ENCODE results near the gene SCARB1. TPM values are rescaled to one million over a fixed set of nuclear protein-coding genes. Genes with fewer than 3 reads are reported as not detected.

SCARB1 gene
- total and polyA plus RNA-seq, 4 experiments from 2014 or later, result 1.5 to 2.6 (median 1.9) TPM

GRCh38 chr12:124867401-124867930 lies 3.8 kb upstream of the SCARB1 start:
- POLR2A ChIA-PET (ENCODE audit: partially characterized antibody), result no interaction called here
- Mint-ChIP-seq H3K4me1 (peaks cover 5 to 14% (median 9%) of the 10 kb centered on the region in 4 donors), H3K27me3 (peaks cover 1 to 8% of the 10 kb centered on the region in 2 donors), H3K4me3 (no peak overlapping the region), H3K36me3 (no peaks in the 10 kb centered on the region), H3K9me3 (no peaks in the 10 kb centered on the region), H3K27ac (no peak overlapping the region)
- Histone ChIP-seq H3K4me3 (ENCODE audit: low read length in 2 of 2) (no peak overlapping the region), H3K27me3 (ENCODE audit: insufficient read depth, low read length) (no peaks in the 10 kb centered on the region), H3K36me3 (ENCODE audit: insufficient read depth, low read length) (no peaks in the 10 kb centered on the region), H3K4me1 (ENCODE audit: insufficient read depth, low read length) (peaks cover 12% of the 10 kb centered on the region), H3K27ac (ENCODE audit: low read depth, low read length) (no peak overlapping the region), H3K9me3 (ENCODE audit: control insufficient read depth in 1 of 2, low read length in 2 of 2) (no peaks in the 10 kb centered on the region)
- no peak for DNase-seq
- intact Hi-C loops (cut with micrococcal nuclease), result no loop called here
- CTCF ChIA-PET (ENCODE audit: partially characterized antibody), result no interaction called here

- ChIA-PET CTCF (ENCODE audit: partially characterized antibody) (interaction anchor here (0.7 to 1.2 kb wide), 2 partner anchors 40 to 189 kb away, joined by 3 to 4 read pairs; no protein-coding TSS in a partner anchor), POLR2A (ENCODE audit: partially characterized antibody) (no interaction called here)
- H3K27ac ChIP-seq (ENCODE audit: low read depth, low read length), result no peak overlapping the region
- no peaks in the 10 kb centered on the region for H3K9me3 ChIP-seq (ENCODE audit: control insufficient read depth in 1 of 2, low read length in 2 of 2)
- Mint-ChIP-seq H3K36me3 (no peaks in the 10 kb centered on the region), H3K27ac (no peak overlapping the region), H3K27me3 (peaks cover 1 to 8% of the 10 kb centered on the region in 2 donors), H3K4me1 (peaks cover 5 to 19% (median 12%) of the 10 kb centered on the region in 4 donors), H3K4me3 (no peak overlapping the region), H3K9me3 (no peaks in the 10 kb centered on the region)
- no peak overlapping the region for H3K4me3 ChIP-seq (ENCODE audit: low read length in 2 of 2)
- H3K27me3 ChIP-seq (ENCODE audit: insufficient read depth, low read length), result no peaks in the 10 kb centered on the region
- no peaks in the 10 kb centered on the region for H3K36me3 ChIP-seq (ENCODE audit: insufficient read depth, low read length)
- intact Hi-C loops (cut with micrococcal nuclease), result no loop called here
- no peak for DNase-seq
- peaks cover 12% of the 10 kb centered on the region for H3K4me1 ChIP-seq (ENCODE audit: insufficient read depth, low read length)
Observed at GRCh38 chr12:124866883-124867400, 3.3 kb upstream of the SCARB1 start.

GRCh38 chr12:124866195-124866882 lies 2.7 kb upstream of the SCARB1 start:
- no peaks in the 10 kb centered on the region for H3K27me3 ChIP-seq (ENCODE audit: insufficient read depth, low read length)
- ChIA-PET POLR2A (ENCODE audit: partially characterized antibody) (no interaction called here), CTCF (ENCODE audit: partially characterized antibody) (interaction anchor here (0.7 to 1.2 kb wide), 2 partner anchors 40 to 189 kb away, joined by 3 to 4 read pairs; no protein-coding TSS in a partner anchor)
- no peaks in the 10 kb centered on the region for H3K9me3 ChIP-seq (ENCODE audit: control insufficient read depth in 1 of 2, low read length in 2 of 2)
- Mint-ChIP-seq H3K36me3 (no peaks in the 10 kb centered on the region), H3K27ac (no peak overlapping the region), H3K27me3 (peaks cover 1 to 8% of the 10 kb centered on the region in 2 donors), H3K4me3 (peak overlapping the region in 3 of 8 donors; percentile 16 to 37 (median 33)), H3K9me3 (no peaks in the 10 kb centered on the region), H3K4me1 (peaks cover 5 to 21% (median 12%) of the 10 kb centered on the region in 4 donors)
- no peak overlapping the region for H3K4me3 ChIP-seq (ENCODE audit: low read length in 2 of 2)
- no peak overlapping the region for H3K27ac ChIP-seq (ENCODE audit: low read depth, low read length)
- DNase-seq, result no peak
- intact Hi-C loops (cut with micrococcal nuclease), result no loop called here
- peaks cover 12% of the 10 kb centered on the region for H3K4me1 ChIP-seq (ENCODE audit: insufficient read depth, low read length)
- no peaks in the 10 kb centered on the region for H3K36me3 ChIP-seq (ENCODE audit: insufficient read depth, low read length)

- Mint-ChIP-seq H3K9me3 (no peaks in the 10 kb centered on the region), H3K27me3 (peaks cover 1 to 6% of the 10 kb centered on the region in 2 donors)
Observed at GRCh38 chr12:124865728-124866127, 2.1 kb upstream of the SCARB1 start.

GRCh38 chr12:124864326-124864752 lies 675 bp upstream of the SCARB1 start:
- Histone ChIP-seq H3K27ac (ENCODE audit: low read depth, low read length) (no peak overlapping the region), H3K4me1 (ENCODE audit: insufficient read depth, low read length) (peaks cover 12% of the 10 kb centered on the region), H3K4me3 (ENCODE audit: low read length in 2 of 2) (peak overlapping the region in 1 of 2 donors; percentile 46), H3K36me3 (ENCODE audit: insufficient read depth, low read length) (no peaks in the 10 kb centered on the region), H3K27me3 (ENCODE audit: insufficient read depth, low read length) (no peaks in the 10 kb centered on the region), H3K9me3 (ENCODE audit: control insufficient read depth in 1 of 2, low read length in 2 of 2) (no peaks in the 10 kb centered on the region)
- H3K4me3 Mint-ChIP-seq, result peak overlapping the region; percentile 68 to 84 (median 80)
- peaks cover 3 to 4% of the 10 kb centered on the region in 2 donors for H3K27me3 Mint-ChIP-seq
- peak overlapping the region in 5 of 7 donors; percentile 35 to 89 (median 85) for H3K27ac Mint-ChIP-seq
- intact Hi-C loops (cut with micrococcal nuclease), result loop anchor here (5.0 kb wide), 2 partner anchors 33 to 123 kb away; partner anchors contain the start of gene DHX37
- H3K9me3 Mint-ChIP-seq, result no peaks in the 10 kb centered on the region
- no peaks in the 10 kb centered on the region for H3K36me3 Mint-ChIP-seq
- DNase-seq, result no peak
- ChIA-PET CTCF (ENCODE audit: partially characterized antibody) (interaction anchor here (1.0 kb wide), 1 partner anchor 75 kb away, joined by 3 read pairs; no protein-coding TSS in a partner anchor), POLR2A (ENCODE audit: partially characterized antibody) (interaction anchor here (1.0 kb wide), 1 partner anchor 50 kb away, joined by 4 read pairs; the partner anchor contains the start of gene UBC)
- H3K4me1 Mint-ChIP-seq, result peaks cover 5 to 21% (median 12%) of the 10 kb centered on the region in 4 donors

More at GRCh38 chr12:124865728-124866127, 2.1 kb upstream of the SCARB1 start:
- no peaks in the 10 kb centered on the region for H3K27me3 ChIP-seq (ENCODE audit: insufficient read depth, low read length)
- ChIA-PET CTCF (ENCODE audit: partially characterized antibody) (interaction anchor here (1.2 kb wide), 1 partner anchor 41 kb away, joined by 3 read pairs; no protein-coding TSS in a partner anchor), POLR2A (ENCODE audit: partially characterized antibody) (no interaction called here)
- H3K27ac ChIP-seq (ENCODE audit: low read depth, low read length), result no peak overlapping the region
- Mint-ChIP-seq H3K27ac (no peak overlapping the region), H3K4me1 (peaks cover 5 to 21% (median 12%) of the 10 kb centered on the region in 4 donors), H3K4me3 (no peak overlapping the region), H3K36me3 (no peaks in the 10 kb centered on the region)
- no peak overlapping the region for H3K4me3 ChIP-seq (ENCODE audit: low read length in 2 of 2)
- intact Hi-C loops (cut with micrococcal nuclease), result no loop called here
- H3K4me1 ChIP-seq (ENCODE audit: insufficient read depth, low read length), result peaks cover 12% of the 10 kb centered on the region
- DNase-seq, result no peak
- H3K36me3 ChIP-seq (ENCODE audit: insufficient read depth, low read length), result no peaks in the 10 kb centered on the region
- H3K9me3 ChIP-seq (ENCODE audit: control insufficient read depth in 1 of 2, low read length in 2 of 2), result no peaks in the 10 kb centered on the region

- ChIA-PET POLR2A (ENCODE audit: partially characterized antibody) (interaction anchor here (1.3 to 1.5 kb wide), 2 partner anchors 59 to 407 kb away, joined by 4 to 6 read pairs; no protein-coding TSS in a partner anchor), CTCF (ENCODE audit: partially characterized antibody) (no interaction called here)
- intact Hi-C loops (cut with micrococcal nuclease), result loop anchor here (5.0 kb wide), 2 partner anchors 34 to 124 kb away; partner anchors contain the start of gene DHX37
- H3K4me3 Mint-ChIP-seq, result peak overlapping the region; percentile 74 to 86 (median 80)
- no peaks in the 10 kb centered on the region for H3K9me3 ChIP-seq (ENCODE audit: control insufficient read depth in 1 of 2, low read length in 2 of 2)
- no peaks in the 10 kb centered on the region for H3K36me3 Mint-ChIP-seq
- peaks cover 0 to 3% of the 10 kb centered on the region in 2 donors for H3K27me3 Mint-ChIP-seq
- DNase-seq, result peak in 4 of 5 donors; percentile 7 to 41 (median 12)
- peak overlapping the region; percentile 34 to 66 for H3K4me3 ChIP-seq (ENCODE audit: low read length in 2 of 2)
- H3K27ac ChIP-seq (ENCODE audit: low read depth, low read length), result no peak overlapping the region
- peaks cover 12% of the 10 kb centered on the region for H3K4me1 ChIP-seq (ENCODE audit: insufficient read depth, low read length)
- H3K36me3 ChIP-seq (ENCODE audit: insufficient read depth, low read length), result no peaks in the 10 kb centered on the region
- H3K27ac Mint-ChIP-seq, result peak overlapping the region in 3 of 7 donors; percentile 46 to 72 (median 54)
- H3K4me1 Mint-ChIP-seq, result peaks cover 5 to 21% (median 12%) of the 10 kb centered on the region in 4 donors
- no peaks in the 10 kb centered on the region for H3K9me3 Mint-ChIP-seq
- H3K27me3 ChIP-seq (ENCODE audit: insufficient read depth, low read length), result no peaks in the 10 kb centered on the region
Observed at GRCh38 chr12:124862768-124863415, 772 bp downstream of the SCARB1 start.

Measured in CD4-positive, alpha-beta memory T cell (primary cell).